Subcutaneous abdominal adipose tissue (tissue), 5 donors: Measurements from ENCODE around the gene FLNB.

ENCODE experiments used
- H3K27ac ChIP-seq: one replicate; pipeline ENCODE4 v1.7.0; 2013; ENCODE audit warnings: low read depth, mild to moderate bottlenecking, inconsistent platforms, low read length, moderate library complexity
- H3K27me3 ChIP-seq, 5 donors: one replicate each; pipeline ENCODE4 v1.7.0; 2013; ENCODE audit warnings: low read length in 5 of 5, inconsistent platforms in 1 of 5; ENCODE audit not compliant: control insufficient read depth in 5 of 5, insufficient read depth in 4 of 5
- H3K36me3 ChIP-seq, 5 donors: one replicate each; pipeline ENCODE4 v1.7.0; 2013; ENCODE audit warnings: low read length in 5 of 5; ENCODE audit not compliant: control insufficient read depth in 5 of 5, insufficient read depth in 5 of 5
- H3K4me1 ChIP-seq, 5 donors: one replicate each; pipeline ENCODE4 v1.7.0; 2013; ENCODE audit warnings: low read length in 5 of 5, mild to moderate bottlenecking in 3 of 5, moderate library complexity in 1 of 5; ENCODE audit not compliant: control insufficient read depth in 5 of 5, insufficient read depth in 5 of 5
- H3K4me3 ChIP-seq, 5 donors: one replicate each; pipeline ENCODE4 v1.7.0; 2013; ENCODE audit warnings: low read length in 5 of 5, low read depth in 1 of 5
- H3K9ac ChIP-seq, 5 donors: one replicate each; pipeline ENCODE4 v1.7.0; 2013; ENCODE audit warnings: low read length in 5 of 5, mild to moderate bottlenecking in 4 of 5, moderate library complexity in 3 of 5
- H3K9me3 ChIP-seq, 5 donors: one replicate each; pipeline ENCODE4 v1.7.0; 2013; ENCODE audit warnings: low read length in 5 of 5; ENCODE audit not compliant: control insufficient read depth in 5 of 5
- donor health status: healthy.
- donor health status: healthy.
- donor health status: healthy.
- donor health status: healthy.
- donor health status: healthy.

FLNB gene

GRCh38 chr3:58038675-58039292 is 30.6 kb downstream of the FLNB start:
- H3K36me3 ChIP-seq = no peaks in the 10 kb centered on the region
- no peak overlapping the region for H3K9ac ChIP-seq
- no peak overlapping the region for H3K4me3 ChIP-seq
- peaks cover 0 to 50% (median 9%) of the 10 kb centered on the region in 5 donors for H3K4me1 ChIP-seq
- H3K9me3 ChIP-seq = no peaks in the 10 kb centered on the region
- H3K27ac ChIP-seq = no peak overlapping the region
- H3K27me3 ChIP-seq = no peaks in the 10 kb centered on the region

GRCh38 chr3:58039601-58040000 is 31.4 kb downstream of the FLNB start:
- no peak overlapping the region for H3K4me3 ChIP-seq
- H3K9ac ChIP-seq = no peak overlapping the region
- peaks cover 0 to 58% (median 17%) of the 10 kb centered on the region in 5 donors for H3K4me1 ChIP-seq
- no peaks in the 10 kb centered on the region for H3K27me3 ChIP-seq
- H3K9me3 ChIP-seq = no peaks in the 10 kb centered on the region
- H3K36me3 ChIP-seq = no peaks in the 10 kb centered on the region
- no peak overlapping the region for H3K27ac ChIP-seq

GRCh38 chr3:58041182-58041825 is 33.1 kb downstream of the FLNB start:
- Histone ChIP-seq H3K4me1 (peaks cover 0 to 59% (median 17%) of the 10 kb centered on the region in 5 donors), H3K36me3 (no peaks in the 10 kb centered on the region), H3K27me3 (no peaks in the 10 kb centered on the region), H3K9me3 (no peaks in the 10 kb centered on the region), H3K27ac (peak overlapping the region; percentile 18), H3K9ac (no peak overlapping the region), H3K4me3 (no peak overlapping the region)

- Histone ChIP-seq H3K36me3 (no peaks in the 10 kb centered on the region), H3K27ac (peak overlapping the region; percentile 18), H3K9ac (no peak overlapping the region), H3K4me1 (peaks cover 0 to 59% (median 17%) of the 10 kb centered on the region in 5 donors), H3K9me3 (no peaks in the 10 kb centered on the region), H3K27me3 (no peaks in the 10 kb centered on the region), H3K4me3 (no peak overlapping the region)
Observed at GRCh38 chr3:58041826-58042324, 33.7 kb downstream of the FLNB start.

- no peaks in the 10 kb centered on the region for H3K36me3 ChIP-seq
- H3K4me3 ChIP-seq = no peak overlapping the region
- peak overlapping the region; percentile 61 for H3K27ac ChIP-seq
- peaks cover 2 to 66% (median 26%) of the 10 kb centered on the region in 5 donors for H3K4me1 ChIP-seq
- H3K9me3 ChIP-seq = no peaks in the 10 kb centered on the region
- H3K9ac ChIP-seq = peak overlapping the region in 1 of 5 donors; percentile 23
- H3K27me3 ChIP-seq = no peaks in the 10 kb centered on the region
Observed at GRCh38 chr3:58042947-58043707, 34.9 kb downstream of the FLNB start.

GRCh38 chr3:58043933-58044332 is 35.7 kb downstream of the FLNB start:
- Histone ChIP-seq H3K4me3 (no peak overlapping the region), H3K27me3 (no peaks in the 10 kb centered on the region), H3K9me3 (no peaks in the 10 kb centered on the region), H3K4me1 (peaks cover 4 to 74% (median 34%) of the 10 kb centered on the region in 5 donors), H3K36me3 (no peaks in the 10 kb centered on the region), H3K9ac (peak overlapping the region in 1 of 5 donors; percentile 27), H3K27ac (peak overlapping the region; percentile 61)

- no peaks in the 10 kb centered on the region for H3K36me3 ChIP-seq
- H3K27me3 ChIP-seq = no peaks in the 10 kb centered on the region
- H3K4me3 ChIP-seq = no peak overlapping the region
- H3K9ac ChIP-seq = peak overlapping the region in 1 of 5 donors; percentile 19
- peak overlapping the region; percentile 79 for H3K27ac ChIP-seq
- H3K4me1 ChIP-seq = peaks cover 6 to 78% (median 43%) of the 10 kb centered on the region in 5 donors
- H3K9me3 ChIP-seq = no peaks in the 10 kb centered on the region
Observed at GRCh38 chr3:58044691-58045483, 36.7 kb downstream of the FLNB start.

- peak overlapping the region; percentile 71 for H3K27ac ChIP-seq
- no peaks in the 10 kb centered on the region for H3K36me3 ChIP-seq
- no peak overlapping the region for H3K4me3 ChIP-seq
- H3K4me1 ChIP-seq = peaks cover 6 to 78% (median 53%) of the 10 kb centered on the region in 5 donors
- no peak overlapping the region for H3K9ac ChIP-seq
- H3K27me3 ChIP-seq = no peaks in the 10 kb centered on the region
- H3K9me3 ChIP-seq = no peaks in the 10 kb centered on the region
Observed at GRCh38 chr3:58047826-58048225, 39.6 kb downstream of the FLNB start.

- no peak overlapping the region for H3K9ac ChIP-seq
Observed at GRCh38 chr3:58048301-58048700, 40.1 kb downstream of the FLNB start.

More at GRCh38 chr3:58048301-58048700, 40.1 kb downstream of the FLNB start:
- H3K36me3 ChIP-seq = no peaks in the 10 kb centered on the region
- H3K4me3 ChIP-seq = no peak overlapping the region
- H3K4me1 ChIP-seq = peaks cover 6 to 75% (median 52%) of the 10 kb centered on the region in 5 donors
- H3K27me3 ChIP-seq = no peaks in the 10 kb centered on the region
- peak overlapping the region; percentile 71 for H3K27ac ChIP-seq
- H3K9me3 ChIP-seq = no peaks in the 10 kb centered on the region
